KMS-11 (cell line): ENCODE measurements around the gene MTUS2.

ENCODE experiments used
- H2AFZ ChIP-seq: fragments of 200-600 bp; sonication (generic); 2 replicates; pipeline ENCODE4 v1.6.1; 2016; ENCODE audit warnings: antibody characterized with exemption, mixed run types, low read depth
- H3K27ac ChIP-seq: fragments of 200-600 bp; sonication (generic); 2 replicates; pipeline ENCODE4 v1.6.1; 2016; ENCODE audit warnings: mild to moderate bottlenecking, mixed run types
- H3K27me3 ChIP-seq: fragments of 200-600 bp; sonication (generic); 2 replicates; pipeline ENCODE4 v1.6.1; 2017; ENCODE audit warnings: mild to moderate bottlenecking, low read depth, mixed run types, moderate library complexity; ENCODE audit not compliant: insufficient read depth
- H3K36me3 ChIP-seq: fragments of 200-600 bp; sonication (generic); 2 replicates; pipeline ENCODE4 v1.6.1; 2017; ENCODE audit warnings: mild to moderate bottlenecking, mixed run types; ENCODE audit not compliant: insufficient read depth
- H3K4me1 ChIP-seq: fragments of 200-600 bp; sonication (generic); 2 replicates; pipeline ENCODE4 v1.6.1; 2016; ENCODE audit warnings: mild to moderate bottlenecking, low read depth, mixed run types; ENCODE audit not compliant: poor library complexity, severe bottlenecking
- H3K4me2 ChIP-seq: fragments of 200-600 bp; sonication (generic); 2 replicates; pipeline ENCODE4 v1.7.0; 2016; ENCODE audit warnings: mild to moderate bottlenecking, mixed run types
- H3K4me3 ChIP-seq: fragments of 200-600 bp; sonication (generic); IDR thresholded peaks from 2 replicates; pipeline ENCODE4 v1.6.1; 2017; ENCODE audit warnings: low read depth, low read length, mixed read lengths; ENCODE audit not compliant: insufficient read depth
- H3K79me2 ChIP-seq: fragments of 200-600 bp; sonication (generic); 2 replicates; pipeline ENCODE4 v1.6.1; 2016; ENCODE audit warnings: low read depth, mixed run types; ENCODE audit not compliant: insufficient read depth
- H3K9ac ChIP-seq: fragments of 200-600 bp; sonication (generic); 2 replicates; pipeline ENCODE4 v1.6.1; 2016; ENCODE audit warnings: mild to moderate bottlenecking, mixed run types
- H4K20me1 ChIP-seq: fragments of 200-600 bp; sonication (generic); 2 replicates; pipeline ENCODE4 v1.6.1; 2016; ENCODE audit warnings: mild to moderate bottlenecking, mixed run types; ENCODE audit not compliant: insufficient read depth
- CTCF ChIP-seq: fragments of 200-600 bp; sonication (generic); conservative IDR thresholded peaks from 2 replicates; pipeline ENCODE4 v1.6.1; 2017; ENCODE audit warnings: low read depth, mild to moderate bottlenecking, antibody characterized with exemption, low read length, moderate library complexity, mixed read lengths

Gene MTUS2

GRCh38 chr13:28889086-28889732, 69.1 kb downstream of the MTUS2 start:
- Histone ChIP-seq H3K4me3 (no peak overlapping the region), H3K27me3 (no peaks in the 10 kb centered on the region), H3K4me1 (no peaks in the 10 kb centered on the region), H2AFZ (no peak overlapping the region), H3K27ac (no peak overlapping the region), H3K36me3 (no peaks in the 10 kb centered on the region), H3K4me2 (no peak overlapping the region), H4K20me1 (no peaks in the 10 kb centered on the region), H3K79me2 (no peaks in the 10 kb centered on the region), H3K9ac (no peak overlapping the region)
- no peak for TF ChIP-seq CTCF

- no peak for TF ChIP-seq CTCF
- H4K20me1 ChIP-seq, result no peaks in the 10 kb centered on the region
- no peak overlapping the region for H3K4me3 ChIP-seq
- no peak overlapping the region for H3K27ac ChIP-seq
- H3K27me3 ChIP-seq, result no peaks in the 10 kb centered on the region
- no peak overlapping the region for H2AFZ ChIP-seq
- no peak overlapping the region for H3K4me2 ChIP-seq
- no peaks in the 10 kb centered on the region for H3K4me1 ChIP-seq
- no peaks in the 10 kb centered on the region for H3K36me3 ChIP-seq
- no peaks in the 10 kb centered on the region for H3K79me2 ChIP-seq
- no peak overlapping the region for H3K9ac ChIP-seq
Measured at GRCh38 chr13:28890712-28891111, 70.6 kb downstream of the MTUS2 start.

- H3K9ac ChIP-seq, result no peak overlapping the region
- no peaks in the 10 kb centered on the region for H3K4me1 ChIP-seq
- H3K36me3 ChIP-seq, result no peaks in the 10 kb centered on the region
- H2AFZ ChIP-seq, result no peak overlapping the region
- no peaks in the 10 kb centered on the region for H3K27me3 ChIP-seq
- no peaks in the 10 kb centered on the region for H3K79me2 ChIP-seq
- H4K20me1 ChIP-seq, result no peaks in the 10 kb centered on the region
- H3K4me2 ChIP-seq, result no peak overlapping the region
- no peak overlapping the region for H3K27ac ChIP-seq
- no peak for TF ChIP-seq CTCF
- no peak overlapping the region for H3K4me3 ChIP-seq
Measured at GRCh38 chr13:28918030-28918429, 97.9 kb downstream of the MTUS2 start.

- no peak overlapping the region for H3K4me3 ChIP-seq
- H3K4me1 ChIP-seq, result no peaks in the 10 kb centered on the region
- H4K20me1 ChIP-seq, result no peaks in the 10 kb centered on the region
- no peak overlapping the region for H2AFZ ChIP-seq
- no peak overlapping the region for H3K4me2 ChIP-seq
- no peaks in the 10 kb centered on the region for H3K79me2 ChIP-seq
- no peaks in the 10 kb centered on the region for H3K36me3 ChIP-seq
- no peak overlapping the region for H3K27ac ChIP-seq
- H3K9ac ChIP-seq, result no peak overlapping the region
- TF ChIP-seq CTCF, result no peak
- H3K27me3 ChIP-seq, result no peaks in the 10 kb centered on the region
Measured at GRCh38 chr13:28922341-28922740, 102.2 kb downstream of the MTUS2 start.
